ENCODE results near the gene CD7. TPM values are rescaled to one million over a fixed set of nuclear protein-coding genes. Genes with fewer than 3 reads are reported as not detected.

Gene CD7
- total RNA-seq, 1 donor from 2014 or later: 0.47 TPM

GRCh38 chr17:82353484-82353883, 36.1 kb upstream of the CD7 start:
- no peak for TF ChIP-seq CTCF (IDR thresholded peaks at IDR 0.05; ENCODE audit: borderline replicate concordance)

GRCh38 chr17:82351713-82352488, 34.5 kb upstream of the CD7 start:
- TF ChIP-seq CTCF (IDR thresholded peaks at IDR 0.05; ENCODE audit: borderline replicate concordance): peak; percentile 97

More at GRCh38 chr17:82353484-82353883, 36.1 kb upstream of the CD7 start:
- no peak overlapping the region for H3K27ac ChIP-seq (replicated peaks)
- intact Hi-C loops (cut with micrococcal nuclease): loop anchor here (5.0 kb wide), 1 partner anchor 59 kb away; no protein-coding TSS in a partner anchor
- H3K27me3 ChIP-seq (ENCODE audit: low read depth): peaks cover 40% of the 10 kb centered on the region
- no peak for DNase-seq
- H3K9me3 ChIP-seq (replicated peaks): no peaks in the 10 kb centered on the region
- no peak overlapping the region for H3K4me3 ChIP-seq
- H3K4me1 ChIP-seq: peaks cover 6% of the 10 kb centered on the region
- H3K36me3 ChIP-seq: no peaks in the 10 kb centered on the region

GRCh38 chr17:82351254-82351712, 33.9 kb upstream of the CD7 start:
- TF ChIP-seq CTCF (IDR thresholded peaks at IDR 0.05; ENCODE audit: borderline replicate concordance): no peak
- no peak for DNase-seq
- intact Hi-C loops (cut with micrococcal nuclease): loop anchor here (5.0 kb wide), 1 partner anchor 61 kb away; no protein-coding TSS in a partner anchor
- H3K9me3 ChIP-seq (replicated peaks): no peaks in the 10 kb centered on the region
- no peak overlapping the region for H3K4me3 ChIP-seq
- H3K27ac ChIP-seq (replicated peaks): no peak overlapping the region
- no peaks in the 10 kb centered on the region for H3K36me3 ChIP-seq
- peaks cover 22% of the 10 kb centered on the region for H3K27me3 ChIP-seq (ENCODE audit: low read depth)
- H3K4me1 ChIP-seq: peaks cover 6% of the 10 kb centered on the region

More at GRCh38 chr17:82351713-82352488, 34.5 kb upstream of the CD7 start:
- no peaks in the 10 kb centered on the region for H3K9me3 ChIP-seq (replicated peaks)
- no peak overlapping the region for H3K27ac ChIP-seq (replicated peaks)
- intact Hi-C loops (cut with micrococcal nuclease): loop anchor here (5.0 kb wide), 1 partner anchor 60 kb away; no protein-coding TSS in a partner anchor
- no peak overlapping the region for H3K4me3 ChIP-seq
- H3K36me3 ChIP-seq: no peaks in the 10 kb centered on the region
- DNase-seq: peak; percentile 79
- H3K27me3 ChIP-seq (ENCODE audit: low read depth): peaks cover 28% of the 10 kb centered on the region
- peaks cover 6% of the 10 kb centered on the region for H3K4me1 ChIP-seq

- no peaks in the 10 kb centered on the region for H3K36me3 ChIP-seq
- H3K4me3 ChIP-seq: no peak overlapping the region
- no peak for DNase-seq
- no peaks in the 10 kb centered on the region for H3K9me3 ChIP-seq (replicated peaks)
- H3K27me3 ChIP-seq (ENCODE audit: low read depth): peaks cover 13% of the 10 kb centered on the region
- no peak overlapping the region for H3K27ac ChIP-seq (replicated peaks)
- peaks cover 6% of the 10 kb centered on the region for H3K4me1 ChIP-seq
- intact Hi-C loops (cut with micrococcal nuclease): loop anchor here (5.0 kb wide), 1 partner anchor 62 kb away; no protein-coding TSS in a partner anchor
- no peak for TF ChIP-seq CTCF (IDR thresholded peaks at IDR 0.05; ENCODE audit: borderline replicate concordance)
Measured at GRCh38 chr17:82350182-82351030, 33.0 kb upstream of the CD7 start.

- Histone ChIP-seq H3K9me3 (replicated peaks) (no peaks in the 10 kb centered on the region), H3K4me1 (peaks cover 6% of the 10 kb centered on the region), H3K27ac (replicated peaks) (no peak overlapping the region), H3K27me3 (ENCODE audit: low read depth) (peaks cover 12% of the 10 kb centered on the region), H3K36me3 (no peaks in the 10 kb centered on the region), H3K4me3 (no peak overlapping the region)
- TF ChIP-seq CTCF (IDR thresholded peaks at IDR 0.05; ENCODE audit: borderline replicate concordance): no peak
- no peak for DNase-seq
- intact Hi-C loops (cut with micrococcal nuclease): no loop called here
Measured at GRCh38 chr17:82349287-82349701, 31.9 kb upstream of the CD7 start.

Data from left ventricle myocardium inferior (tissue), 1 donor.